ENCODE results near the gene MYZAP. TPM values are rescaled to one million over a fixed set of nuclear protein-coding genes. Genes with fewer than 3 reads are reported as not detected.

MYZAP gene
- total RNA-seq, 1 experiment from 2014 or later = not detected

- no TSS peak for BruUV-seq (replicated peaks)
- intact Hi-C loops (cut with micrococcal nuclease; ENCODE audit: unreplicated experiment) = no loop called here
- no peak overlapping the region for H3K27ac ChIP-seq (ENCODE audit: low read depth, low read length, poor library complexity, severe bottlenecking)
- ChIA-PET POLR2A (ENCODE audit: low non-redundant PET) (no interaction called here), CTCF (no interaction called here)
- TF ChIP-seq CTCF (conservative IDR thresholded peaks at IDR 0.05; ENCODE audit: low read depth, low read length) = no peak
- TF ChIP-seq EZH2 (IDR thresholded peaks at IDR 0.05; ENCODE audit: borderline replicate concordance, low read depth, low read length, poor library complexity, severe bottlenecking) = no peak
- DNase-seq (ENCODE audit: low spot score) = no peak
- no peak overlapping the region for H3K4me3 ChIP-seq (ENCODE audit: low read depth, low read length, poor library complexity, severe bottlenecking)
- no peaks in the 10 kb centered on the region for H3K27me3 ChIP-seq (replicated peaks; ENCODE audit: insufficient read depth, low read depth, low read length, poor library complexity)
- no peaks in the 10 kb centered on the region for H3K36me3 ChIP-seq (ENCODE audit: insufficient read depth, low read length, poor library complexity, severe bottlenecking)
- no peaks in the 10 kb centered on the region for H3K9me3 ChIP-seq (ENCODE audit: low read depth, low read length, poor library complexity, severe bottlenecking)
- no peaks in the 10 kb centered on the region for H3K4me1 ChIP-seq (ENCODE audit: insufficient read depth, low read length, poor library complexity, severe bottlenecking)
Observed at GRCh38 chr15:57573151-57573550, 18.6 kb upstream of the MYZAP start.

GRCh38 chr15:57575363-57575762, 16.3 kb upstream of the MYZAP start:
- Histone ChIP-seq H3K27me3 (replicated peaks; ENCODE audit: insufficient read depth, low read depth, low read length, poor library complexity) (no peaks in the 10 kb centered on the region), H3K36me3 (ENCODE audit: insufficient read depth, low read length, poor library complexity, severe bottlenecking) (no peaks in the 10 kb centered on the region), H3K4me1 (ENCODE audit: insufficient read depth, low read length, poor library complexity, severe bottlenecking) (no peaks in the 10 kb centered on the region), H3K27ac (ENCODE audit: low read depth, low read length, poor library complexity, severe bottlenecking) (no peak overlapping the region), H3K9me3 (ENCODE audit: low read depth, low read length, poor library complexity, severe bottlenecking) (no peaks in the 10 kb centered on the region), H3K4me3 (ENCODE audit: low read depth, low read length, poor library complexity, severe bottlenecking) (no peak overlapping the region)
- ChIA-PET CTCF (no interaction called here), POLR2A (ENCODE audit: low non-redundant PET) (no interaction called here)
- DNase-seq (ENCODE audit: low spot score) = no peak
- no TSS peak for BruUV-seq (replicated peaks)
- no peak for TF ChIP-seq EZH2 (IDR thresholded peaks at IDR 0.05; ENCODE audit: borderline replicate concordance, low read depth, low read length, poor library complexity, severe bottlenecking)
- no peak for TF ChIP-seq CTCF (conservative IDR thresholded peaks at IDR 0.05; ENCODE audit: low read depth, low read length)
- intact Hi-C loops (cut with micrococcal nuclease; ENCODE audit: unreplicated experiment) = no loop called here

GRCh38 chr15:57578288-57578900, 13.3 kb upstream of the MYZAP start:
- DNase-seq (ENCODE audit: low spot score) = no peak
- Histone ChIP-seq H3K27ac (ENCODE audit: low read depth, low read length, poor library complexity, severe bottlenecking) (no peak overlapping the region), H3K27me3 (replicated peaks; ENCODE audit: insufficient read depth, low read depth, low read length, poor library complexity) (peaks cover 6% of the 10 kb centered on the region), H3K36me3 (ENCODE audit: insufficient read depth, low read length, poor library complexity, severe bottlenecking) (no peaks in the 10 kb centered on the region), H3K4me3 (ENCODE audit: low read depth, low read length, poor library complexity, severe bottlenecking) (no peak overlapping the region), H3K9me3 (ENCODE audit: low read depth, low read length, poor library complexity, severe bottlenecking) (no peaks in the 10 kb centered on the region), H3K4me1 (ENCODE audit: insufficient read depth, low read length, poor library complexity, severe bottlenecking) (no peaks in the 10 kb centered on the region)
- no TSS peak for BruUV-seq (replicated peaks)
- intact Hi-C loops (cut with micrococcal nuclease; ENCODE audit: unreplicated experiment) = no loop called here
- ChIA-PET CTCF (no interaction called here), POLR2A (ENCODE audit: low non-redundant PET) (no interaction called here)
- TF ChIP-seq CTCF (conservative IDR thresholded peaks at IDR 0.05; ENCODE audit: low read depth, low read length) (no peak), EZH2 (IDR thresholded peaks at IDR 0.05; ENCODE audit: borderline replicate concordance, low read depth, low read length, poor library complexity, severe bottlenecking) (no peak)
